ENCODE measurements around the gene TRAP1.

DNA sequence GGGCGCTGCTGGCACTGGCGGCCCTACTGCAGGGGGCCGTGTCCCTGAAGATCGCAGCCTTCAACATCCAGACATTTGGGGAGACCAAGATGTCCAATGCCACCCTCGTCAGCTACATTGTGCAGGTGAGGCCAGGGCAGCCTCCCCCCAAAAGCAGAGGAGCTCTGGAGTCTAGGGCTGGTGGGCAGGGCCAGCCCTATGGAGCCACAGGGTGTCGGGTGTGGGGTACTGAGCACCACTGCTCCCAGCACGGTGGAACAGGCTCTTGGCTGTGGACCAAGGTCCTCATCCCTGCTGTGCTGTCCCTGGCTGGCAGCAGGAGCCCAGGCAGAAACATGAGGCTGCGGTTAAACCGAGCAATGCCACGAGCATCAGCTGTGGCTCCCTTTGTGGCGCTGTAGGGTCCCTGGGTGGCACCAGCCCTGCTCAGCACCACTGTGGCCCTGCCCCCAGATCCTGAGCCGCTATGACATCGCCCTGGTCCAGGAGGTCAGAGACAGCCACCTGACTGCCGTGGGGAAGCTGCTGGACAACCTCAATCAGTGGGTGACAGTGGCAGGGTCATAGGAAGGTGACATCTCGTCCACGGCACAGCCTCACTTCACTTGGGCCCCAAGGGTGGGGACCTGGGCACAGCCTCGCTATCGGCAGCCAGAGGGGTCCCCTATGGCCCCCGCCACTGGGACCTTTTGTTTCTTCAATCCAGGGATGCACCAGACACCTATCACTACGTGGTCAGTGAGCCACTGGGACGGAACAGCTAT is 61.7 kb downstream of the TRAP1 start:
- no peak for TF ChIP-seq POLR2A (IDR thresholded peaks at IDR 0.05; ENCODE audit: low read length)
- TF ChIP-seq GATA1 (IDR thresholded peaks at IDR 0.05; ENCODE audit: low read depth, low read length) = no peak

All from erythroblast (primary cell).